DND-41 (cell line): ENCODE results near the gene RAD51AP2.
"Not testable (repeated sequence)": the region's sequence is repeated elsewhere in the genome, so short reads cannot be mapped to it uniquely, and the experiment has no call there.

Experiments used
- ATAC-seq: fragments of 200-7000 bp; cut with Tn5 transposase; 3 replicates; pipeline ENCODE4 v1.9.1; 2021; ENCODE audit warnings: low read depth; ENCODE audit not compliant: insufficient read depth
- DNase-seq: peaks from one replicate; pipeline ENCODE4 v3.0.0-alpha.2; 2020
- H2AFZ ChIP-seq: 2 replicates; pipeline ENCODE4 v1.6.0; 2012; ENCODE audit warnings: low read depth, low read length
- H3K27ac ChIP-seq: 2 replicates; pipeline ENCODE4 v1.5.1; 2012; ENCODE audit warnings: low read length, inconsistent platforms
- H3K27me3 ChIP-seq: fragments of 200-600 bp; sonication (generic); 2 replicates; pipeline ENCODE4 v1.6.0; 2012; ENCODE audit warnings: low read length, mild to moderate bottlenecking, inconsistent platforms; ENCODE audit not compliant: insufficient read depth, poor library complexity
- H3K36me3 ChIP-seq: 2 replicates; pipeline ENCODE4 v1.5.1; 2012; ENCODE audit warnings: low read length, inconsistent platforms; ENCODE audit not compliant: insufficient read depth
- H3K4me1 ChIP-seq: 2 replicates; pipeline ENCODE4 v1.5.1; 2012; ENCODE audit warnings: mild to moderate bottlenecking, low read length; ENCODE audit not compliant: insufficient read depth
- H3K4me2 ChIP-seq: 2 replicates; pipeline ENCODE4 v1.6.0; 2012; ENCODE audit warnings: mild to moderate bottlenecking, moderate library complexity, low read length, inconsistent platforms; ENCODE audit not compliant: insufficient read depth
- H3K4me3 ChIP-seq, 2 experiments: fragments of 200-600 bp in 1 of 2; shearing (Covaris generic) in 1 of 2; 2 replicates each; pipeline ENCODE4 v1.5.1; 2012 to 2016; ENCODE audit warnings: inconsistent platforms in 2 of 2, low read length in 2 of 2, mild to moderate bottlenecking in 2 of 2, low read depth in 1 of 2, moderate library complexity in 1 of 2
- H3K79me2 ChIP-seq: 2 replicates; pipeline ENCODE4 v1.6.0; 2012; ENCODE audit warnings: low read length, inconsistent platforms; ENCODE audit not compliant: insufficient read depth
- H3K9ac ChIP-seq: 2 replicates; pipeline ENCODE4 v1.6.0; 2012; ENCODE audit warnings: low read depth, mild to moderate bottlenecking, inconsistent platforms, low read length, moderate library complexity
- H3K9me3 ChIP-seq: 2 replicates; pipeline ENCODE4 v1.5.1; 2012; ENCODE audit warnings: low read length, moderate library complexity, mild to moderate bottlenecking, inconsistent platforms; ENCODE audit not compliant: insufficient read depth, severe bottlenecking
- H4K20me1 ChIP-seq: 2 replicates; pipeline ENCODE4 v1.6.0; 2012; ENCODE audit warnings: low read length; ENCODE audit not compliant: insufficient read depth
- EZH2 ChIP-seq: IDR thresholded peaks from 3 replicates; pipeline ENCODE4 v1.6.1; 2012; ENCODE audit warnings: borderline replicate concordance, low read depth, mild to moderate bottlenecking, moderate library complexity, low read length, inconsistent platforms; ENCODE audit not compliant: severe bottlenecking
- TF ChIP-seq, protein P1 (sequence below): IDR thresholded peaks from 2 replicates; pipeline ENCODE4 v1.5.1; 2012; ENCODE audit warnings: borderline replicate concordance, low read length, moderate library complexity, mild to moderate bottlenecking; ENCODE audit not compliant: poor library complexity, severe bottlenecking; ENCODE audit errors: extremely low read depth

Gene RAD51AP2

GRCh38 chr2:17518212-17519154, at the start of gene RAD51AP2:
TSS of gene RAD51AP2 (minus strand) at chr2:17518440. CDS start at chr2:17518415, 25 bp downstream.
- TF ChIP-seq, protein P1, sequence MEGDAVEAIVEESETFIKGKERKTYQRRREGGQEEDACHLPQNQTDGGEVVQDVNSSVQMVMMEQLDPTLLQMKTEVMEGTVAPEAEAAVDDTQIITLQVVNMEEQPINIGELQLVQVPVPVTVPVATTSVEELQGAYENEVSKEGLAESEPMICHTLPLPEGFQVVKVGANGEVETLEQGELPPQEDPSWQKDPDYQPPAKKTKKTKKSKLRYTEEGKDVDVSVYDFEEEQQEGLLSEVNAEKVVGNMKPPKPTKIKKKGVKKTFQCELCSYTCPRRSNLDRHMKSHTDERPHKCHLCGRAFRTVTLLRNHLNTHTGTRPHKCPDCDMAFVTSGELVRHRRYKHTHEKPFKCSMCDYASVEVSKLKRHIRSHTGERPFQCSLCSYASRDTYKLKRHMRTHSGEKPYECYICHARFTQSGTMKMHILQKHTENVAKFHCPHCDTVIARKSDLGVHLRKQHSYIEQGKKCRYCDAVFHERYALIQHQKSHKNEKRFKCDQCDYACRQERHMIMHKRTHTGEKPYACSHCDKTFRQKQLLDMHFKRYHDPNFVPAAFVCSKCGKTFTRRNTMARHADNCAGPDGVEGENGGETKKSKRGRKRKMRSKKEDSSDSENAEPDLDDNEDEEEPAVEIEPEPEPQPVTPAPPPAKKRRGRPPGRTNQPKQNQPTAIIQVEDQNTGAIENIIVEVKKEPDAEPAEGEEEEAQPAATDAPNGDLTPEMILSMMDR: no peak
- no peak for TF ChIP-seq EZH2
- no peaks in the 10 kb centered on the region for H3K79me2 ChIP-seq
- no peak within 1 kb of the TSS for H2AFZ ChIP-seq
- no peak within 1 kb of the TSS for H3K9ac ChIP-seq
- H3K27me3 ChIP-seq: no peaks in the 10 kb centered on the region
- H4K20me1 ChIP-seq: no peaks in the 10 kb centered on the region
- H3K4me2 ChIP-seq: no peak within 1 kb of the TSS
- H3K4me1 ChIP-seq: no peaks in the 10 kb centered on the region
- H3K4me3 ChIP-seq: no peak within 1 kb of the TSS
- no peak for DNase-seq
- H3K27ac ChIP-seq: no peak within 1 kb of the TSS
- ATAC-seq: no peak
- no peaks in the 10 kb centered on the region for H3K9me3 ChIP-seq
- no peaks in the 10 kb centered on the region for H3K36me3 ChIP-seq

GRCh38 chr2:17565726-17566125, 47.5 kb upstream of the RAD51AP2 start:
- H3K27ac ChIP-seq, DNase-seq, H4K20me1 ChIP-seq, H3K4me2 ChIP-seq, H3K9ac ChIP-seq, H3K79me2 ChIP-seq, H2AFZ ChIP-seq, H3K4me3 ChIP-seq, H3K9me3 ChIP-seq, H3K27me3 ChIP-seq, ATAC-seq, H3K36me3 ChIP-seq, H3K4me1 ChIP-seq: not testable (repeated sequence)

DNA sequence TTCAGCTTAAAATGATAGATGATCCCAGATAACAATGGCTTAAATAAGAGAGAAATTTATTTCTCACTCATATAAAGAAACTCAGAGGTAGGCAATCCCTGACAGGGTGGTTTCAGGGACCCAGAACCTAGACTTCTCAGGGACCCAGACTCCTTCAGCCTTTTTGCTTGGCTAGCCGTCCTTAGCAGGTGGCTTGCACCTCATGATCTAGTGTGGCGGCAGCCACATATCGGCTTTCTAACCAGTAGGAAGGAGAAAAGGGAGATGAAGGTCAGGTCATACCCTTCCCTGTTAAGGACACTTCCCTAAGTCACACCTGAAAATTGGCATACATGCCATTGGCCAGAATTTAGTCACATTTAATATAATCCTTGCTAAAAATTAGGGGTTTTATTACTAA, 40.6 kb upstream of the RAD51AP2 start:
- no peak overlapping the region for H3K4me3 ChIP-seq

DNA sequence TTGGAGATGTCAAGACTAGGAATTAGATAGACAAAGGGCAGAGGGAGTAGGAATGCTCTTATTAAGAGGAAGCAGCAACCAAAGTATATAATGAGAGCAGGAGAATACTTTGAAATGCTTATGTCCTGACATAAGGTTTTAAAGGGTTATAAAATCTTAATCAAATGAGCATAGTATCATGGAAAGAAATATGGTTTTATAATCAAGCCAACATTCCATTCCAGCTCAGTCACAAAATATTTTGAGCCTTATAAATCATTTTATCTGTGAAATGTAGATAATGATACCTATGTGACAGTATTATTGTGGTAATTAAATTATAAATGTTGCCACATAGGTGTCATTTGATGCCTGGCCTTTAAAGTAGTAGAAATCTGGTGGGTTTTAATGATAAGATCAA, 39.8 kb upstream of the RAD51AP2 start:
- no peaks in the 10 kb centered on the region for H3K4me1 ChIP-seq
- no peak overlapping the region for H3K27ac ChIP-seq
- H3K9me3 ChIP-seq: no peaks in the 10 kb centered on the region
- no peak for DNase-seq
- H3K9ac ChIP-seq: no peak overlapping the region
- H3K4me3 ChIP-seq: no peak overlapping the region
- H2AFZ ChIP-seq: no peak overlapping the region
- no peak overlapping the region for H3K4me2 ChIP-seq
- H3K36me3 ChIP-seq: no peaks in the 10 kb centered on the region
- TF ChIP-seq EZH2: no peak
- TF ChIP-seq, protein P1: no peak
- H3K79me2 ChIP-seq: no peaks in the 10 kb centered on the region
- no peaks in the 10 kb centered on the region for H3K27me3 ChIP-seq
- no peaks in the 10 kb centered on the region for H4K20me1 ChIP-seq
- ATAC-seq: no peak

More for the DNA sequence above, 40.6 kb upstream of the RAD51AP2 start:
- Histone ChIP-seq H3K36me3 (no peaks in the 10 kb centered on the region), H3K27ac (no peak overlapping the region), H2AFZ (no peak overlapping the region), H4K20me1 (no peaks in the 10 kb centered on the region), H3K79me2 (no peaks in the 10 kb centered on the region), H3K4me1 (no peaks in the 10 kb centered on the region), H3K9me3 (no peaks in the 10 kb centered on the region), H3K9ac (no peak overlapping the region), H3K4me2 (no peak overlapping the region), H3K27me3 (no peaks in the 10 kb centered on the region)
- DNase-seq (no peak), ATAC-seq (no peak)
- TF ChIP-seq, protein P1: no peak
- no peak for TF ChIP-seq EZH2
